Nephron progenitor cell (in vitro differentiated cells): ENCODE results near the gene TECPR2.
"Not testable (repeated sequence)": the region's sequence is repeated elsewhere in the genome, so short reads cannot be mapped to it uniquely, and the experiment has no call there.

Experiments
- DNase-seq: peaks from one replicate; pipeline ENCODE4 v3.0.0; 2021
- H3K27ac Mint-ChIP-seq: 2 replicates; pipeline ENCODE4 v1.8.0; 2021; ENCODE audit warnings: mild to moderate bottlenecking, moderate library complexity, mixed read lengths
- H3K27me3 Mint-ChIP-seq: 2 replicates; pipeline ENCODE4 v1.8.0; 2021; ENCODE audit warnings: mild to moderate bottlenecking, low read depth, mixed read lengths; ENCODE audit not compliant: poor library complexity
- H3K36me3 Mint-ChIP-seq: 2 replicates; pipeline ENCODE4 v1.8.0; 2021; ENCODE audit warnings: low read depth, mixed read lengths
- H3K4me1 Mint-ChIP-seq: 2 replicates; pipeline ENCODE4 v1.8.0; 2021; ENCODE audit warnings: mixed read lengths
- H3K4me3 Mint-ChIP-seq: 2 replicates; pipeline ENCODE4 v1.8.0; 2021; ENCODE audit warnings: mild to moderate bottlenecking, moderate library complexity, mixed read lengths
- H3K9me3 Mint-ChIP-seq: 2 replicates; pipeline ENCODE4 v1.8.0; 2021; ENCODE audit warnings: mild to moderate bottlenecking, moderate library complexity, mixed read lengths
- TF ChIP-seq, protein P1 (sequence below): fragments of 200-600 bp; sonication (generic); IDR thresholded peaks from 2 replicates; pipeline ENCODE4 v1.5.0; 2021; ENCODE audit warnings: antibody characterized with exemption

TECPR2 gene

DNA sequence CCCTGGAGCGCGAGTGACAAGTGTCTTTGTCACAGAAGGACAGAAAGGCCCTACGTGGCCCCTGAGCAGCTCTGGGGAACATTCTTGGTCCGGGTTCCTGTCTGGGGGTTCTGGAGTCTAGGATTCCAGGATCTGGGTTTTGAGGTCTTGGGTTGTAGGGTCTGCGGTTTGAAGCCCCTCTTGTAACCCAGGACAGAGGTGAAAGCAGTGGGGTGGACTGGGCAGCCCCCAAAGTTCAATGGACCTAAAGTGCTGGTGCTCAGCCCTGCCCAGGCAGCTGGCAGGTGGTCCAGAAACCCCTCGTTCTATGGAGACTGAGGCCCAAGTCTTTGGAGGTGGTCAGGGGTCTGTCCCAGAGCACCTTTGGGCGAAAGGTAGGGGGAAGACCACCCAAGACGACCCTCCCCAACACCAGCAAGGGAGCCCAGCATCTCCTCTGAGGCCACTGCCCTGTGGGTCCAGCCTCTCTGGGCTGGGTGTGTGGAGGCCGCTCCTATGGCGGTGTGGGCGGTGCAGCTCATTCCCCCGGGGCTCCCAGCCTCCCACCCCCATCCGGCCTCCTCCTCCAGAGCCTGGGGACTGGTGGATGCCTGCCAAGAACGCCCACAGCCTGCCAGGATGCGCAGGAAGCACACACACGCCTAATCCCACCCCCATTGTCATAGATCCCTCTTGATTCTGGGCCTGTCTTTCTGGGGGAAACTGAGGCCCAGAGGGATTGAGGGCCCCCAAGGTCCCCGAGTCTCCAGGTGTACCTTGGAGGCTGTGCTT is 177.0 kb downstream of the TECPR2 start:
- Mint-ChIP-seq H3K27me3 (peaks cover 11% of the 10 kb centered on the region), H3K36me3 (no peaks in the 10 kb centered on the region), H3K27ac (no peak overlapping the region), H3K4me1 (peaks cover 21% of the 10 kb centered on the region), H3K9me3 (no peaks in the 10 kb centered on the region), H3K4me3 (no peak overlapping the region)
- TF ChIP-seq, protein P1, sequence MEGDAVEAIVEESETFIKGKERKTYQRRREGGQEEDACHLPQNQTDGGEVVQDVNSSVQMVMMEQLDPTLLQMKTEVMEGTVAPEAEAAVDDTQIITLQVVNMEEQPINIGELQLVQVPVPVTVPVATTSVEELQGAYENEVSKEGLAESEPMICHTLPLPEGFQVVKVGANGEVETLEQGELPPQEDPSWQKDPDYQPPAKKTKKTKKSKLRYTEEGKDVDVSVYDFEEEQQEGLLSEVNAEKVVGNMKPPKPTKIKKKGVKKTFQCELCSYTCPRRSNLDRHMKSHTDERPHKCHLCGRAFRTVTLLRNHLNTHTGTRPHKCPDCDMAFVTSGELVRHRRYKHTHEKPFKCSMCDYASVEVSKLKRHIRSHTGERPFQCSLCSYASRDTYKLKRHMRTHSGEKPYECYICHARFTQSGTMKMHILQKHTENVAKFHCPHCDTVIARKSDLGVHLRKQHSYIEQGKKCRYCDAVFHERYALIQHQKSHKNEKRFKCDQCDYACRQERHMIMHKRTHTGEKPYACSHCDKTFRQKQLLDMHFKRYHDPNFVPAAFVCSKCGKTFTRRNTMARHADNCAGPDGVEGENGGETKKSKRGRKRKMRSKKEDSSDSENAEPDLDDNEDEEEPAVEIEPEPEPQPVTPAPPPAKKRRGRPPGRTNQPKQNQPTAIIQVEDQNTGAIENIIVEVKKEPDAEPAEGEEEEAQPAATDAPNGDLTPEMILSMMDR = no peak
- DNase-seq = no peak

DNA sequence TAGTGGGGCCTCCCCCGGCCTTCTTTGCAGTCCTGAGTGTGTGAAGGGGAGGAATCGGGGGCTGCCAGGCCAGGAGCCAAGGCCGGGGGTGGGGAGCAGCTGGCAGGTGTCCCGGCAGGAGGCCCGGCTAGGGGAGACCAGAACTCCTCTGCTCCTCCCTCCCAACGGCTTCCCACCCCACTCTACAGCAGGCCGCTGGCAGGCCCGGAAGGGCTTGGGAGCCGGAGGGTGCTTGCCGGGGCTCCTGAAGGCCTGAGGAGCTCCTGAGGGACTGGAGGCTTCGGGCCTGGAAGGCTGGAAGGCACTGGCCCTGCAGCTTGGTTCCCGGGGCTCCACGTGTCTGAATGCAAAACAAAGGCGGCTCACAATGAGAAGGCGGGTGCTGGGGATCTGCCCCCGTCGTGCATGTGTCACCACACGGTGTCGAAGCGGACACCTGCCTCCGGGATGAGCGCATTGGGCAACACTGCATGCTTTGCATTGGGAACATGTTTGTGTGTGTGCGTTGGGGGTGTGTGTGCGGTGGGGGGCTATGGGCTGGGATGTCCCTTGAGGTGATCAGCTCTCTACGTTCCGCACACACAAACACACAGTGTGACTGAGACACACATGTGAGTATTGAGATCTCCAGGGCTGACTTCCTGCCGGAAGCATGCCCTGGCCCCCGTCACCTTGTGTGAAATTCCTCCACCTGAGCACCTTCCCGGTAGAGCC is 177.7 kb downstream of the TECPR2 start:
- no peak overlapping the region for H3K27ac Mint-ChIP-seq
- H3K4me1 Mint-ChIP-seq = peaks cover 21% of the 10 kb centered on the region
- H3K36me3 Mint-ChIP-seq = no peaks in the 10 kb centered on the region
- peaks cover 17% of the 10 kb centered on the region for H3K27me3 Mint-ChIP-seq
- H3K9me3 Mint-ChIP-seq = no peaks in the 10 kb centered on the region
- TF ChIP-seq, protein P1 = no peak
- no peak for DNase-seq
- no peak overlapping the region for H3K4me3 Mint-ChIP-seq

DNA sequence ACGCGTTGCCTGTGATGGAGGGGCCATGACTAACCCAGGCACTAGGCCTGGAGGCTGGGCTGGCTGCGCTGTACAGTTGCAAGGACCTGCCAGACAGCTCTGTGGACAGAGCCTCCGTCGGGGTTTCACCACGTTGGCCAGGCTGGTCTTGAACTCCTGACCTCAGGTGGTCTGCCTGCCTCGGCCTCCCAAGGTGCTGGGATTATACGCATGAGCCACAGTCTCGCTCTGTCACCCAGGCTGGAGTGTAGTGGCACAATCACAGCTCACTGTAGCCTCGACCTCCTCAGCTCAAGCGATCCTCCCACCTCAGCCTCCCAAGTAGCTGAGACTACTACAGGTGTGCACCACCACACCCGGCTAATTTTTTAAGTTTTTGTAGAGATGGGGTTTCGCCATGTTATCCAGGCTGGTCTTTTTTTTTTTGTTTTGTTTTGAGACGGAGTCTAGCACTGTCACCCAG is 178.3 kb downstream of the TECPR2 start:
- H3K9me3 Mint-ChIP-seq, DNase-seq, H3K36me3 Mint-ChIP-seq, H3K4me3 Mint-ChIP-seq, H3K27ac Mint-ChIP-seq: not testable (repeated sequence)
- peaks cover 26% of the 10 kb centered on the region for H3K4me1 Mint-ChIP-seq
- peaks cover 23% of the 10 kb centered on the region for H3K27me3 Mint-ChIP-seq

DNA sequence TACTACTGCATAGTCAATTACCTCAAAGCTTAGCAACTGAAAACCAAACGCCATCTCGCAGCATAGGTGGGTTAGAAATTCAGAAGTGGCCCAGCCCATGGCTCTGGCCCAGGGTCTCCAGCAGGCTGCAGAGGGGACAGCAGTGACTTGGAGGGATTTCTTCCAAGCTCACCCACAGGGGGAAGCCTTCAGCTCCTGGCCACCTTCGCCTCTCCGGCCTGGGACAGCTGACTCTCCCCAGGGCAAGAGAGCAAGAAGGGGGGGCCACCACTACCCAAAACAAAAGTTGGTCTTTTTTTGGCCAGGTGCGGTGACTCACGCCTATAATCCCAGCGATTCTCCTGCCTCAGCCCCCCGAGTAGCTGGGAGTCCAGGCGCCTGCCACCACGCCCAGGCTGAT is 179.0 kb downstream of the TECPR2 start:
- no peak for DNase-seq
- Mint-ChIP-seq H3K27me3 (peaks cover 23% of the 10 kb centered on the region), H3K9me3 (no peaks in the 10 kb centered on the region), H3K36me3 (no peaks in the 10 kb centered on the region), H3K27ac (no peak overlapping the region), H3K4me3 (no peak overlapping the region), H3K4me1 (peaks cover 27% of the 10 kb centered on the region)
- TF ChIP-seq, protein P1 = no peak

DNA sequence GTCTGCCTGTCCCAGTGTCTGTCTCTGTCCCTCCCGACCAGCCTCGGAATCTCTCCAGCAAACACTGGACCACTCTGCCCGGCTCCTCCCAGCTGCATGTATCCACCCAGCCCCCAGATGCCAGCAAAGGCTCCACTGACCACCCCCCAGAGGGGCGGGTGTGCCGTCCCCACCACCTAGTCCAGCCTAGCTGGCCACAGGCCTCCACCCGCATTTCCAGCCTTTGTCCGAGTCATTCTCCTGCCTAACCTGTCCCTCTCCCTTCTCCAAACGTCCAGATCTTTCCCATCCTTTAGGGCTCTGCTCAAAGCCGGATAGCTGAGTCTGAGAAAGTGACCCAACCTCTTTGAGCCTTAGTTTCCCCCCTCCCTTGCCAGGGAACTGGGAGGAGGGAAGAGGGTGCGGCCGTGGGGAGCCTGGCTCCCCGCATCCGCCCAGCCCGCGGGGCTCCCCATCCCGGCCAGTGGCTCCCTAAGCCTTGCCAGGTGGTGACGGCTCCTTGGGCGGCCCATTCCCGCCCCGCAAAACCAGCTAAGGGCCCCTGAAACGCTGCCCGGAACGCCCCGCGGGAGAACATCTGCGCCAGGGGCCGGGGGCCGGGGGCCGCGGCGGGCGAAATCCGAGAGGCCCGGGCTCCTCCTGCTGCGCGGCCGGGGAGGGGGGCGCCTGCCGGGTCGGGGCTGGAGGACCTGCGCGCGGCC is 181.5 kb downstream of the TECPR2 start:
- no peaks in the 10 kb centered on the region for H3K36me3 Mint-ChIP-seq
- H3K9me3 Mint-ChIP-seq = no peaks in the 10 kb centered on the region
- H3K27ac Mint-ChIP-seq = peak overlapping the region; percentile 22

More for the DNA sequence above, 181.5 kb downstream of the TECPR2 start:
- H3K4me1 Mint-ChIP-seq = peaks cover 37% of the 10 kb centered on the region
- TF ChIP-seq, protein P1 = no peak
- peaks cover 30% of the 10 kb centered on the region for H3K27me3 Mint-ChIP-seq
- peak; percentile 56 for DNase-seq
- H3K4me3 Mint-ChIP-seq = peak overlapping the region; percentile 34
